ENCODE measurements around the gene RBM20. TPM values are rescaled to one million over a fixed set of nuclear protein-coding genes. Genes with fewer than 3 reads are reported as not detected.
"Not testable (repeated sequence)": the region's sequence is repeated elsewhere in the genome, so short reads cannot be mapped to it uniquely, and the experiment has no call there.

The RBM20 gene
- total and polyA plus RNA-seq, 4 donors: 1.1 to 2.2 (median 1.6) TPM

DNA sequence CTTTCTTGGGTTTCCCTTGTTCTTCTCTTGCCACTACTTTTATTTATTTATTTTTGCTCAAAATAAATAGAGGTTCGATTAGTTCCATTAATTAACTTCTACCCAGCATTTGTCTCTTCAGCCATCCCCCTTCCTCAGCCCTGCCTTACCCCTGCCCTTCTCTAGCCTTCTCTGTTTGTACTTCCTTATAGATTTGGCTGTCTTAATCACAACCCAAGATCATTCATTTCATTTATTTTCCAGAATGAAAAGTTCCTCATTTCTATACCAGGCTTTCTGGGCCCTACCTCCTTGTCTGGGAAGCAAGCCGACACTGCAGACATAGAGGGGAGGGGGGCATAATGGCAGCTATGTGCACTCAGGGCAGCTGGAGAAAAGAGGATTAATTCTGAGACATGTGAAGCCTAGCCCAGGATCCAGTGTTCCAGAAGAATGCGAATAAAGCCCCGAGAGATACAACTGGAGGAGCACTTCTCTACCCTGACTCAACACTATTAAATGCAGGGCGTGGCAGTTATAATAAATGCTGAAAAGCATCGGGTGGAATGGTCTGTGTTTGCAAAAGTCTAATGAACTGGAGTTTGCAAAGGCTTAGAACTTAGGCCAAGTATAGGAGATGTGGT, 221.2 kb downstream of the RBM20 start:
- H3K4me1 ChIP-seq (ENCODE audit: control insufficient read depth, insufficient read depth, low read length): no peaks in the 10 kb centered on the region
- no peaks in the 10 kb centered on the region for H3K27me3 ChIP-seq (ENCODE audit: control insufficient read depth, insufficient read depth, low read length)
- no peaks in the 10 kb centered on the region for H3K9me3 ChIP-seq (ENCODE audit: control insufficient read depth, insufficient read depth, low read length)
- DNase-seq (ENCODE audit: low read depth in 4 of 6, low spot score in 6 of 6): peak in 2 of 6 donors; percentile 17 to 45
- no peak overlapping the region for H3K4me3 ChIP-seq (ENCODE audit: low read depth, low read length)
- peak overlapping the region; percentile 42 for H3K27ac ChIP-seq (ENCODE audit: low read depth, low read length)
- no peaks in the 10 kb centered on the region for H3K36me3 ChIP-seq (ENCODE audit: control insufficient read depth, insufficient read depth, low read length)
- WGBS (ENCODE audit: insufficient coverage): 74% methylated on average over 3 of the region's 6 CpGs

DNA sequence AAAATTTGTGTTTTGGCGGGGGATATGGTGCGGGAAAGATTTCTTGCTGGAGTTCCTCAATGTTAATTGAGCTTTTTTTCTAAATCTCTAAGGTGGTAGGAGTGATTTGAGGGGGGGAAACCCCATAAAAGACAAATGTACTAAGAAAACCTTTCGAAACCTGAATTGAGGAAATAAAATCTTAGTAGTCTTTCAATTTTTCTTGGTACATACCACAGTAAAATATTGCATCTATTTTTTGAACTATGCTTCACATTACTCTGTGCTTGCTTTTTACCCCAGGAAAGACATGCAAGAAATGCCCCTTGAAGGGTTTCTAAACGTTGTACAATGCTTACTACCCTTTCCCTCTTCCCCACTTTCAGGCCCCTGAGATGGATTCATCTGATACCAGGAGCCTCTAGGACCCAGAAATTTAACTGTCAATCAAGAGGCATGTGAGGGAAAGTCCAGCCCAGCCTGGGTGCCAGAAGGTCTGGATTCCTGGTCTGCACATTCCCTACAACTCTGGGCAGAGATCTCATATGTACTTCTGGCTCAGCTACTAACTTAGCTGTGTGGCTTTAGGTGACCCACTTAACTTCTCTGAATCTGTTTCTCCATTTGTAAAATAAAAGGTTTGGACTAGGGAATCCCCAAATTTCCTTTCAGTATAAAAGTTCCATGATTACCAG, 221.8 kb downstream of the RBM20 start:
- no peak overlapping the region for H3K27ac ChIP-seq (ENCODE audit: low read depth, low read length)
- no peaks in the 10 kb centered on the region for H3K36me3 ChIP-seq (ENCODE audit: control insufficient read depth, insufficient read depth, low read length)
- no peaks in the 10 kb centered on the region for H3K9me3 ChIP-seq (ENCODE audit: control insufficient read depth, insufficient read depth, low read length)
- H3K4me3 ChIP-seq (ENCODE audit: low read depth, low read length): no peak overlapping the region
- H3K4me1 ChIP-seq (ENCODE audit: control insufficient read depth, insufficient read depth, low read length): peaks cover 6% of the 10 kb centered on the region
- WGBS (ENCODE audit: insufficient coverage): 71% methylated on average over 2 of the region's 4 CpGs
- no peaks in the 10 kb centered on the region for H3K27me3 ChIP-seq (ENCODE audit: control insufficient read depth, insufficient read depth, low read length)
- no peak for DNase-seq (ENCODE audit: low read depth in 4 of 6, low spot score in 6 of 6)

GRCh38 chr10:110867011-110867806, 223.1 kb downstream of the RBM20 start:
- not testable (repeated sequence) for H3K27me3 ChIP-seq (ENCODE audit: control insufficient read depth, insufficient read depth, low read length); H3K4me3 ChIP-seq (ENCODE audit: low read depth, low read length); DNase-seq (ENCODE audit: low read depth in 4 of 6, low spot score in 6 of 6); H3K36me3 ChIP-seq (ENCODE audit: control insufficient read depth, insufficient read depth, low read length); H3K9me3 ChIP-seq (ENCODE audit: control insufficient read depth, insufficient read depth, low read length); H3K27ac ChIP-seq (ENCODE audit: low read depth, low read length)
- 90% methylated on average over 3 of the region's 8 CpGs for WGBS (ENCODE audit: insufficient coverage)
- peaks cover 11% of the 10 kb centered on the region for H3K4me1 ChIP-seq (ENCODE audit: control insufficient read depth, insufficient read depth, low read length)

DNA sequence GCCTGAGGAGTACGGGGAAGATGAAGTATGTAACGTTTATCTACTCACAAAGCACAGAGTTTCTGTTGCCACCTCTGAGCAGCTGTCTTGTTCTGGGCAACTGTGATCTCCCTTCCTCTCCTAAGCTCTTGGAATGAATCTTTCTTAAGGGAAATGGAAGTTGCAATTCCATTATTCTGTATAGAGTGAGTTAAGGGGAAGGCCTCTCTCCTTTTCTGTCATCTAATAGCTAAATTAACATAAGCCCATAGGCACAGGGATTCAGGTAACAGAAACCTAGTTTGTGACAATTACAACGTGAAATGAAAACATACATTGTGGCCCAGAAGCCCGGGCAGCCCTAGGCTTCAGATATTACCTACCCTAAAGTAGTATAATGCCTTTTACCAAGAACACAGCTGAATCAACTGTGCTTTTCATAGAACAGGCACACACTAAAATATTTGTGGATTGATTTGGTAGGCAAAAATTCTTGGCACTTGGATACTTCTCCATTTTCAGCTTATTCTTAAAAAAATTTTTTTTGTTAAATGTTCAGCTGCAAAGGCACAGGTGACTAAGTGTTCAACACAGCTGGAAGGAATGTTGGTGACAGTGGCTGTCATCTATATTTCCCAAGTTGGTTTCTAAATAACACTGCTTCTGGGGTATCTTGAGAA, 223.8 kb downstream of the RBM20 start:
- WGBS (ENCODE audit: insufficient coverage): no CpG with 5 or more reads among the region's 4 CpGs
- DNase-seq (ENCODE audit: low read depth in 4 of 6, low spot score in 6 of 6): no peak
- Histone ChIP-seq H3K36me3 (ENCODE audit: control insufficient read depth, insufficient read depth, low read length) (no peaks in the 10 kb centered on the region), H3K4me3 (ENCODE audit: low read depth, low read length) (no peak overlapping the region), H3K4me1 (ENCODE audit: control insufficient read depth, insufficient read depth, low read length) (peaks cover 11% of the 10 kb centered on the region), H3K27ac (ENCODE audit: low read depth, low read length) (no peak overlapping the region), H3K27me3 (ENCODE audit: control insufficient read depth, insufficient read depth, low read length) (no peaks in the 10 kb centered on the region), H3K9me3 (ENCODE audit: control insufficient read depth, insufficient read depth, low read length) (no peaks in the 10 kb centered on the region)

GRCh38 chr10:110868981-110869380, 224.8 kb downstream of the RBM20 start:
- H3K4me1 ChIP-seq (ENCODE audit: control insufficient read depth, insufficient read depth, low read length): peaks cover 11% of the 10 kb centered on the region
- H3K4me3 ChIP-seq (ENCODE audit: low read depth, low read length): no peak overlapping the region
- no peak overlapping the region for H3K27ac ChIP-seq (ENCODE audit: low read depth, low read length)
- WGBS (ENCODE audit: insufficient coverage): 88% methylated on average over 3 of the region's 6 CpGs
- DNase-seq (ENCODE audit: low read depth in 4 of 6, low spot score in 6 of 6): no peak
- H3K36me3 ChIP-seq (ENCODE audit: control insufficient read depth, insufficient read depth, low read length): no peaks in the 10 kb centered on the region
- H3K9me3 ChIP-seq (ENCODE audit: control insufficient read depth, insufficient read depth, low read length): no peaks in the 10 kb centered on the region
- H3K27me3 ChIP-seq (ENCODE audit: control insufficient read depth, insufficient read depth, low read length): no peaks in the 10 kb centered on the region

- Histone ChIP-seq H3K27ac (ENCODE audit: low read depth, low read length) (peak overlapping the region; percentile 97), H3K27me3 (ENCODE audit: control insufficient read depth, insufficient read depth, low read length) (no peaks in the 10 kb centered on the region), H3K4me3 (ENCODE audit: low read depth, low read length) (peak overlapping the region; percentile 85), H3K9me3 (ENCODE audit: control insufficient read depth, insufficient read depth, low read length) (no peaks in the 10 kb centered on the region), H3K36me3 (ENCODE audit: control insufficient read depth, insufficient read depth, low read length) (no peaks in the 10 kb centered on the region), H3K4me1 (ENCODE audit: control insufficient read depth, insufficient read depth, low read length) (peaks cover 11% of the 10 kb centered on the region)
- 70% methylated on average over 13 of the region's 13 CpGs for WGBS (ENCODE audit: insufficient coverage)
- peak in 1 of 6 donors; percentile 10 for DNase-seq (ENCODE audit: low read depth in 4 of 6, low spot score in 6 of 6)
Measured at GRCh38 chr10:110870823-110871297, 226.7 kb downstream of the RBM20 start.

GRCh38 chr10:110871298-110872084, 227.4 kb downstream of the RBM20 start, which contains the start of gene PDCD4:
Gene PDCD4 (plus strand): TSS chr10:110871928. CDS start chr10:110876028, 4,100 bp downstream.
- under 1% methylated on average over 44 of the region's 47 CpGs for WGBS (ENCODE audit: insufficient coverage)
- Histone ChIP-seq H3K27ac (ENCODE audit: low read depth, low read length) (peak within 1 kb of the TSS; percentile 97), H3K4me3 (ENCODE audit: low read depth, low read length) (peak within 1 kb of the TSS; percentile 85), H3K9me3 (ENCODE audit: control insufficient read depth, insufficient read depth, low read length) (no peaks in the 10 kb centered on the region), H3K27me3 (ENCODE audit: control insufficient read depth, insufficient read depth, low read length) (no peaks in the 10 kb centered on the region), H3K36me3 (ENCODE audit: control insufficient read depth, insufficient read depth, low read length) (no peaks in the 10 kb centered on the region), H3K4me1 (ENCODE audit: control insufficient read depth, insufficient read depth, low read length) (peaks cover 11% of the 10 kb centered on the region)
- DNase-seq (ENCODE audit: low read depth in 4 of 6, low spot score in 6 of 6): peak; percentile 94 to 100 (median 98)

- WGBS (ENCODE audit: insufficient coverage): under 1% methylated on average over 48 of the region's 70 CpGs
- Histone ChIP-seq H3K4me1 (ENCODE audit: control insufficient read depth, insufficient read depth, low read length) (peaks cover 11% of the 10 kb centered on the region), H3K27ac (ENCODE audit: low read depth, low read length) (peak overlapping the region; percentile 97), H3K9me3 (ENCODE audit: control insufficient read depth, insufficient read depth, low read length) (no peaks in the 10 kb centered on the region), H3K27me3 (ENCODE audit: control insufficient read depth, insufficient read depth, low read length) (no peaks in the 10 kb centered on the region), H3K4me3 (ENCODE audit: low read depth, low read length) (peak overlapping the region; percentile 85), H3K36me3 (ENCODE audit: control insufficient read depth, insufficient read depth, low read length) (no peaks in the 10 kb centered on the region)
- DNase-seq (ENCODE audit: low read depth in 4 of 6, low spot score in 6 of 6): peak; percentile 53 to 93 (median 69)
Measured at GRCh38 chr10:110872145-110872983, 228.2 kb downstream of the RBM20 start.
